ENCODE measurements around the gene RHD.
A peak's percentile ranks its signal among the peaks of the same experiment; 100 is the strongest.
"Not testable (repeated sequence)": the region's sequence is repeated elsewhere in the genome, so short reads cannot be mapped to it uniquely, and the experiment has no call there.

The RHD gene

GRCh38 chr1:25268143-25268760 is 4.1 kb upstream of the RHD start:
- not testable (repeated sequence) for H3K9me3 ChIP-seq (replicated peaks; ENCODE audit: insufficient read depth, low read length); H3K79me2 ChIP-seq (ENCODE audit: low read length); H3K9me2 ChIP-seq (replicated peaks; ENCODE audit: insufficient read depth, low read length); H3K4me1 ChIP-seq (ENCODE audit: low read length); DNase-seq; H3K27ac ChIP-seq (ENCODE audit: low read length); H3F3A ChIP-seq (ENCODE audit: insufficient read depth, low read length); H4K20me1 ChIP-seq (ENCODE audit: insufficient read depth, low read length); H3K36me3 ChIP-seq (replicated peaks; ENCODE audit: insufficient read depth, low read length); H3K27me3 ChIP-seq (replicated peaks; ENCODE audit: insufficient read depth, low read length); H3K9ac ChIP-seq (ENCODE audit: low read length)
- peak overlapping the region; percentile 60 for H3K4me3 ChIP-seq (ENCODE audit: low read length)
- peak overlapping the region; percentile 63; the same call in 1 of the 2 replicates for H3K4me2 ChIP-seq (ENCODE audit: low read depth, low read length)
- peak overlapping the region; percentile 84 for H2AFZ ChIP-seq (ENCODE audit: low read length)

GRCh38 chr1:25275648-25276047 is 3.3 kb downstream of the RHD start:
- not testable (repeated sequence) for H3K36me3 ChIP-seq (replicated peaks; ENCODE audit: insufficient read depth, low read length); H3K4me3 ChIP-seq (ENCODE audit: low read length); H3K4me2 ChIP-seq (ENCODE audit: low read depth, low read length); H3K9me3 ChIP-seq (replicated peaks; ENCODE audit: insufficient read depth, low read length); H4K20me1 ChIP-seq (ENCODE audit: insufficient read depth, low read length); H3K27me3 ChIP-seq (replicated peaks; ENCODE audit: insufficient read depth, low read length); H3K27ac ChIP-seq (ENCODE audit: low read length); H3F3A ChIP-seq (ENCODE audit: insufficient read depth, low read length); H2AFZ ChIP-seq (ENCODE audit: low read length); H3K79me2 ChIP-seq (ENCODE audit: low read length); DNase-seq; H3K9me2 ChIP-seq (replicated peaks; ENCODE audit: insufficient read depth, low read length); H3K9ac ChIP-seq (ENCODE audit: low read length); H3K4me1 ChIP-seq (ENCODE audit: low read length)

GRCh38 chr1:25277295-25277694 is 5.0 kb downstream of the RHD start:
- H3K27me3 ChIP-seq (replicated peaks; ENCODE audit: insufficient read depth, low read length); H3K27ac ChIP-seq (ENCODE audit: low read length); H3K4me2 ChIP-seq (ENCODE audit: low read depth, low read length); H3K9me3 ChIP-seq (replicated peaks; ENCODE audit: insufficient read depth, low read length); H2AFZ ChIP-seq (ENCODE audit: low read length); H3K79me2 ChIP-seq (ENCODE audit: low read length); H3K4me1 ChIP-seq (ENCODE audit: low read length); H3F3A ChIP-seq (ENCODE audit: insufficient read depth, low read length); DNase-seq; H4K20me1 ChIP-seq (ENCODE audit: insufficient read depth, low read length); H3K4me3 ChIP-seq (ENCODE audit: low read length); H3K9me2 ChIP-seq (replicated peaks; ENCODE audit: insufficient read depth, low read length); H3K36me3 ChIP-seq (replicated peaks; ENCODE audit: insufficient read depth, low read length); H3K9ac ChIP-seq (ENCODE audit: low read length): not testable (repeated sequence)

- not testable (repeated sequence) for H3F3A ChIP-seq (ENCODE audit: insufficient read depth, low read length); H3K27ac ChIP-seq (ENCODE audit: low read length); H3K4me3 ChIP-seq (ENCODE audit: low read length); H3K9me2 ChIP-seq (replicated peaks; ENCODE audit: insufficient read depth, low read length); H3K4me1 ChIP-seq (ENCODE audit: low read length); H3K4me2 ChIP-seq (ENCODE audit: low read depth, low read length); H3K9me3 ChIP-seq (replicated peaks; ENCODE audit: insufficient read depth, low read length); H3K36me3 ChIP-seq (replicated peaks; ENCODE audit: insufficient read depth, low read length); DNase-seq; H2AFZ ChIP-seq (ENCODE audit: low read length); H3K9ac ChIP-seq (ENCODE audit: low read length); H3K27me3 ChIP-seq (replicated peaks; ENCODE audit: insufficient read depth, low read length); H3K79me2 ChIP-seq (ENCODE audit: low read length); H4K20me1 ChIP-seq (ENCODE audit: insufficient read depth, low read length)
Observed at GRCh38 chr1:25278358-25278757, 6.0 kb downstream of the RHD start.

- not testable (repeated sequence) for H3K27me3 ChIP-seq (replicated peaks; ENCODE audit: insufficient read depth, low read length); H4K20me1 ChIP-seq (ENCODE audit: insufficient read depth, low read length); H3K4me2 ChIP-seq (ENCODE audit: low read depth, low read length); H3K36me3 ChIP-seq (replicated peaks; ENCODE audit: insufficient read depth, low read length); H3K4me1 ChIP-seq (ENCODE audit: low read length); H3K9ac ChIP-seq (ENCODE audit: low read length); DNase-seq; H3K4me3 ChIP-seq (ENCODE audit: low read length); H3F3A ChIP-seq (ENCODE audit: insufficient read depth, low read length); H3K79me2 ChIP-seq (ENCODE audit: low read length); H3K9me2 ChIP-seq (replicated peaks; ENCODE audit: insufficient read depth, low read length); H3K9me3 ChIP-seq (replicated peaks; ENCODE audit: insufficient read depth, low read length); H2AFZ ChIP-seq (ENCODE audit: low read length); H3K27ac ChIP-seq (ENCODE audit: low read length)
Observed at GRCh38 chr1:25278790-25279189, 6.5 kb downstream of the RHD start.

GRCh38 chr1:25279693-25280111 is 7.4 kb downstream of the RHD start:
- not testable (repeated sequence) for H3F3A ChIP-seq (ENCODE audit: insufficient read depth, low read length); H2AFZ ChIP-seq (ENCODE audit: low read length); H3K4me3 ChIP-seq (ENCODE audit: low read length); H3K9ac ChIP-seq (ENCODE audit: low read length); H3K79me2 ChIP-seq (ENCODE audit: low read length); H3K4me2 ChIP-seq (ENCODE audit: low read depth, low read length); H3K27me3 ChIP-seq (replicated peaks; ENCODE audit: insufficient read depth, low read length); H3K9me2 ChIP-seq (replicated peaks; ENCODE audit: insufficient read depth, low read length); H4K20me1 ChIP-seq (ENCODE audit: insufficient read depth, low read length); H3K36me3 ChIP-seq (replicated peaks; ENCODE audit: insufficient read depth, low read length); DNase-seq; H3K9me3 ChIP-seq (replicated peaks; ENCODE audit: insufficient read depth, low read length); H3K4me1 ChIP-seq (ENCODE audit: low read length); H3K27ac ChIP-seq (ENCODE audit: low read length)

- H3K4me3 ChIP-seq (ENCODE audit: low read length); H3K9me2 ChIP-seq (replicated peaks; ENCODE audit: insufficient read depth, low read length); H3K4me2 ChIP-seq (ENCODE audit: low read depth, low read length); H3K36me3 ChIP-seq (replicated peaks; ENCODE audit: insufficient read depth, low read length); DNase-seq; H3F3A ChIP-seq (ENCODE audit: insufficient read depth, low read length); H3K79me2 ChIP-seq (ENCODE audit: low read length); H3K9me3 ChIP-seq (replicated peaks; ENCODE audit: insufficient read depth, low read length); H4K20me1 ChIP-seq (ENCODE audit: insufficient read depth, low read length); H3K27me3 ChIP-seq (replicated peaks; ENCODE audit: insufficient read depth, low read length); H3K4me1 ChIP-seq (ENCODE audit: low read length); H3K9ac ChIP-seq (ENCODE audit: low read length); H2AFZ ChIP-seq (ENCODE audit: low read length); H3K27ac ChIP-seq (ENCODE audit: low read length): not testable (repeated sequence)
Observed at GRCh38 chr1:25285862-25286261, 13.6 kb downstream of the RHD start.

- not testable (repeated sequence) for H3K9ac ChIP-seq (ENCODE audit: low read length); H3K27me3 ChIP-seq (replicated peaks; ENCODE audit: insufficient read depth, low read length); H2AFZ ChIP-seq (ENCODE audit: low read length); H3K9me2 ChIP-seq (replicated peaks; ENCODE audit: insufficient read depth, low read length); DNase-seq; H3K27ac ChIP-seq (ENCODE audit: low read length); H3K4me2 ChIP-seq (ENCODE audit: low read depth, low read length); H3K9me3 ChIP-seq (replicated peaks; ENCODE audit: insufficient read depth, low read length); H4K20me1 ChIP-seq (ENCODE audit: insufficient read depth, low read length); H3K4me3 ChIP-seq (ENCODE audit: low read length); H3K36me3 ChIP-seq (replicated peaks; ENCODE audit: insufficient read depth, low read length); H3K4me1 ChIP-seq (ENCODE audit: low read length); H3K79me2 ChIP-seq (ENCODE audit: low read length); H3F3A ChIP-seq (ENCODE audit: insufficient read depth, low read length)
Observed at GRCh38 chr1:25287164-25287563, 14.9 kb downstream of the RHD start.

All from MM.1S (cell line).